Measurements from ENCODE around the gene ZNF74. TPM values are rescaled to one million over a fixed set of nuclear protein-coding genes. Genes with fewer than 3 reads are reported as not detected.
"Not testable (repeated sequence)": the region's sequence is repeated elsewhere in the genome, so short reads cannot be mapped to it uniquely, and the experiment has no call there.

ZNF74 gene
- polyA plus RNA-seq, 3 donors, result 1.9 to 4.8 (median 1.9) TPM

- no CpG with 5 or more reads among the region's 4 CpGs for WGBS (ENCODE audit: insufficient coverage)
Measured at GRCh38 chr22:20408891-20409290, 14.9 kb downstream of the ZNF74 start.

GRCh38 chr22:20409385-20409784 is 15.4 kb downstream of the ZNF74 start:
- peaks cover 16 to 21% of the 10 kb centered on the region in 2 donors for H3K36me3 ChIP-seq (replicated peaks in 1 of 2; ENCODE audit: control insufficient read depth in 1 of 2, insufficient read depth in 2 of 2, low read length in 2 of 2)
- H4K20me1 ChIP-seq (ENCODE audit: insufficient read depth, low read length); H3K27me3 ChIP-seq (ENCODE audit: control insufficient read depth in 2 of 2, insufficient read depth in 2 of 2, low read length in 2 of 2); H3K9me3 ChIP-seq (replicated peaks in 1 of 2; ENCODE audit: control insufficient read depth in 1 of 2, insufficient read depth in 1 of 2, low read length in 2 of 2); H3K9ac ChIP-seq (ENCODE audit: insufficient read depth, low read length, poor library complexity, severe bottlenecking); H3K4me1 Mint-ChIP-seq; H3K27me3 Mint-ChIP-seq (ENCODE audit: low read depth in 3 of 3); H3K27ac Mint-ChIP-seq; H3K4me2 ChIP-seq (replicated peaks; ENCODE audit: extremely low read depth, low read length, poor library complexity, severe bottlenecking); H3K27ac ChIP-seq (ENCODE audit: low read depth in 1 of 2, low read length in 2 of 2); H2AFZ ChIP-seq (ENCODE audit: insufficient read depth, low read depth, low read length, poor library complexity, severe bottlenecking); intact Hi-C loops (cut with micrococcal nuclease); DNase-seq; H3K4me3 Mint-ChIP-seq; H3K79me2 ChIP-seq (ENCODE audit: insufficient read depth, low read length); H3K4me3 ChIP-seq (replicated peaks in 1 of 3; ENCODE audit: low read depth in 2 of 3, low read length in 3 of 3); H3K9me3 Mint-ChIP-seq; H3K4me1 ChIP-seq (ENCODE audit: control insufficient read depth in 1 of 2, insufficient read depth in 2 of 2, low read length in 2 of 2): not testable (repeated sequence)
- peaks cover 25 to 27% of the 10 kb centered on the region in 2 donors for H3K36me3 Mint-ChIP-seq
- no CpG with 5 or more reads among the region's 3 CpGs for WGBS (ENCODE audit: insufficient coverage)

More at GRCh38 chr22:20408891-20409290, 14.9 kb downstream of the ZNF74 start:
- Mint-ChIP-seq H3K36me3 (peaks cover 25 to 29% of the 10 kb centered on the region in 2 donors), H3K27me3 (ENCODE audit: low read depth in 3 of 3) (peaks cover 0 to 4% (median 3%) of the 10 kb centered on the region in 3 donors), H3K4me1 (peaks cover 6% of the 10 kb centered on the region), H3K9me3 (peaks cover 0 to under 1% (median 0%) of the 10 kb centered on the region in 7 donors), H3K4me3 (no peak overlapping the region), H3K27ac (no peak overlapping the region)
- H4K20me1 ChIP-seq (ENCODE audit: insufficient read depth, low read length), result no peaks in the 10 kb centered on the region
- DNase-seq, result no peak
- no peaks in the 10 kb centered on the region for H3K4me1 ChIP-seq (ENCODE audit: control insufficient read depth in 1 of 2, insufficient read depth in 2 of 2, low read length in 2 of 2)
- intact Hi-C loops (cut with micrococcal nuclease), result no loop called here
- H3K79me2 ChIP-seq (ENCODE audit: insufficient read depth, low read length), result no peaks in the 10 kb centered on the region
- H3K9ac ChIP-seq (ENCODE audit: insufficient read depth, low read length, poor library complexity, severe bottlenecking), result no peak overlapping the region
- no peak overlapping the region for H3K4me2 ChIP-seq (replicated peaks; ENCODE audit: extremely low read depth, low read length, poor library complexity, severe bottlenecking)
- peaks cover 16 to 26% of the 10 kb centered on the region in 2 donors for H3K36me3 ChIP-seq (replicated peaks in 1 of 2; ENCODE audit: control insufficient read depth in 1 of 2, insufficient read depth in 2 of 2, low read length in 2 of 2)
- H3K27ac ChIP-seq (ENCODE audit: low read depth in 1 of 2, low read length in 2 of 2), result no peak overlapping the region
- H3K4me3 ChIP-seq (replicated peaks in 1 of 3; ENCODE audit: low read depth in 2 of 3, low read length in 3 of 3), result no peak overlapping the region
- no peaks in the 10 kb centered on the region for H3K9me3 ChIP-seq (replicated peaks in 1 of 2; ENCODE audit: control insufficient read depth in 1 of 2, insufficient read depth in 1 of 2, low read length in 2 of 2)
- no peak overlapping the region for H2AFZ ChIP-seq (ENCODE audit: insufficient read depth, low read depth, low read length, poor library complexity, severe bottlenecking)
- no peaks in the 10 kb centered on the region for H3K27me3 ChIP-seq (ENCODE audit: control insufficient read depth in 2 of 2, insufficient read depth in 2 of 2, low read length in 2 of 2)
- TF ChIP-seq, protein P1, sequence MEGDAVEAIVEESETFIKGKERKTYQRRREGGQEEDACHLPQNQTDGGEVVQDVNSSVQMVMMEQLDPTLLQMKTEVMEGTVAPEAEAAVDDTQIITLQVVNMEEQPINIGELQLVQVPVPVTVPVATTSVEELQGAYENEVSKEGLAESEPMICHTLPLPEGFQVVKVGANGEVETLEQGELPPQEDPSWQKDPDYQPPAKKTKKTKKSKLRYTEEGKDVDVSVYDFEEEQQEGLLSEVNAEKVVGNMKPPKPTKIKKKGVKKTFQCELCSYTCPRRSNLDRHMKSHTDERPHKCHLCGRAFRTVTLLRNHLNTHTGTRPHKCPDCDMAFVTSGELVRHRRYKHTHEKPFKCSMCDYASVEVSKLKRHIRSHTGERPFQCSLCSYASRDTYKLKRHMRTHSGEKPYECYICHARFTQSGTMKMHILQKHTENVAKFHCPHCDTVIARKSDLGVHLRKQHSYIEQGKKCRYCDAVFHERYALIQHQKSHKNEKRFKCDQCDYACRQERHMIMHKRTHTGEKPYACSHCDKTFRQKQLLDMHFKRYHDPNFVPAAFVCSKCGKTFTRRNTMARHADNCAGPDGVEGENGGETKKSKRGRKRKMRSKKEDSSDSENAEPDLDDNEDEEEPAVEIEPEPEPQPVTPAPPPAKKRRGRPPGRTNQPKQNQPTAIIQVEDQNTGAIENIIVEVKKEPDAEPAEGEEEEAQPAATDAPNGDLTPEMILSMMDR (IDR thresholded peaks at IDR 0.05), result no peak
